Measurements from ENCODE around the gene CD320. TPM values are rescaled to one million over a fixed set of nuclear protein-coding genes. Genes with fewer than 3 reads are reported as not detected.

The CD320 gene
- total RNA-seq, 1 experiment from 2014 or later: 42.9 TPM

GRCh38 chr19:8334458-8335342, 26.5 kb upstream of the CD320 start:
- peak; percentile 66 to 83 for DNase-seq
- peaks cover 17% of the 10 kb centered on the region for H3F3A ChIP-seq (ENCODE audit: insufficient read depth, low read depth)
- H3K27ac ChIP-seq: no peak overlapping the region
- no peaks in the 10 kb centered on the region for H3K9me3 ChIP-seq (ENCODE audit: insufficient read depth, low read depth)
- intact Hi-C loops (cut with micrococcal nuclease; ENCODE audit: unreplicated experiment): no loop called here
- H3K36me3 ChIP-seq (ENCODE audit: low read depth): no peaks in the 10 kb centered on the region
- no peak for TF ChIP-seq CTCF (conservative IDR thresholded peaks at IDR 0.05)
- no peak for TF ChIP-seq EZH2 (IDR thresholded peaks at IDR 0.05; ENCODE audit: low read depth)
- ChIA-PET POLR2A (ENCODE audit: unreplicated experiment) (interaction anchor here (0.6 to 0.7 kb wide), 4 partner anchors 13 to 179 kb away, joined by 3 to 5 read pairs (median 3); partner anchors contain the start of genes MARCHF2, NDUFA7, RPS28 and ZNF414), CTCF (interaction anchor here (0.5 to 0.8 kb wide), 5 partner anchors 55 to 1295 kb away, joined by 3 to 7 read pairs (median 3); partner anchors contain the start of genes RAB11B and TIMM44)
- H4K20me1 ChIP-seq (ENCODE audit: insufficient read depth): no peaks in the 10 kb centered on the region
- peak overlapping the region; percentile 58; the same call in 1 of the 2 replicates for H2AFZ ChIP-seq
- H3K27me3 ChIP-seq (ENCODE audit: insufficient read depth, low read depth): no peaks in the 10 kb centered on the region
- H3K9me2 ChIP-seq (ENCODE audit: insufficient read depth): no peaks in the 10 kb centered on the region
- H3K4me3 ChIP-seq: peak overlapping the region; percentile 66; the same call in 1 of the 2 replicates
- peak overlapping the region; percentile 70 for H3K4me2 ChIP-seq
- H3K79me2 ChIP-seq (ENCODE audit: low read depth): no peaks in the 10 kb centered on the region
- no TSS peak for BruUV-seq (replicated peaks)
- H3K4me1 ChIP-seq (replicated peaks; ENCODE audit: insufficient read depth): no peaks in the 10 kb centered on the region

- Histone ChIP-seq H3K4me1 (replicated peaks; ENCODE audit: insufficient read depth) (no peaks in the 10 kb centered on the region), H3K79me2 (ENCODE audit: low read depth) (no peaks in the 10 kb centered on the region), H3K9me2 (ENCODE audit: insufficient read depth) (no peaks in the 10 kb centered on the region), H3K4me2 (no peak overlapping the region), H4K20me1 (ENCODE audit: insufficient read depth) (no peaks in the 10 kb centered on the region), H3K4me3 (no peak overlapping the region), H3F3A (ENCODE audit: insufficient read depth, low read depth) (peaks cover 19% of the 10 kb centered on the region), H3K36me3 (ENCODE audit: low read depth) (no peaks in the 10 kb centered on the region), H3K27me3 (ENCODE audit: insufficient read depth, low read depth) (no peaks in the 10 kb centered on the region), H3K9me3 (ENCODE audit: insufficient read depth, low read depth) (no peaks in the 10 kb centered on the region), H3K27ac (no peak overlapping the region), H2AFZ (no peak overlapping the region)
- ChIA-PET CTCF (interaction anchor here (0.7 kb wide), 1 partner anchor 331 kb away, joined by 3 read pairs; no protein-coding TSS in a partner anchor), POLR2A (ENCODE audit: unreplicated experiment) (interaction anchor here (0.6 to 0.7 kb wide), 2 partner anchors 79 to 180 kb away, joined by 3 read pairs; partner anchors contain the start of genes MARCHF2 and ZNF414)
- TF ChIP-seq EZH2 (IDR thresholded peaks at IDR 0.05; ENCODE audit: low read depth) (no peak), CTCF (conservative IDR thresholded peaks at IDR 0.05) (no peak)
- BruUV-seq (replicated peaks): no TSS peak
- intact Hi-C loops (cut with micrococcal nuclease; ENCODE audit: unreplicated experiment): no loop called here
- no peak for DNase-seq
Measured at GRCh38 chr19:8333767-8334457, 25.8 kb upstream of the CD320 start.

- no TSS peak for BruUV-seq (replicated peaks)
- Histone ChIP-seq H2AFZ (no peak overlapping the region), H3K36me3 (ENCODE audit: low read depth) (no peaks in the 10 kb centered on the region), H3K27me3 (ENCODE audit: insufficient read depth, low read depth) (no peaks in the 10 kb centered on the region), H3K4me1 (replicated peaks; ENCODE audit: insufficient read depth) (no peaks in the 10 kb centered on the region), H3F3A (ENCODE audit: insufficient read depth, low read depth) (peaks cover 17% of the 10 kb centered on the region; the same call in 1 of the 2 replicates), H3K27ac (no peak overlapping the region), H3K79me2 (ENCODE audit: low read depth) (no peaks in the 10 kb centered on the region), H3K9me3 (ENCODE audit: insufficient read depth, low read depth) (no peaks in the 10 kb centered on the region), H3K4me2 (no peak overlapping the region), H4K20me1 (ENCODE audit: insufficient read depth) (no peaks in the 10 kb centered on the region), H3K9me2 (ENCODE audit: insufficient read depth) (no peaks in the 10 kb centered on the region), H3K4me3 (no peak overlapping the region)
- peak in 1 of 2 experiments; percentile 1 for DNase-seq
- POLR2A ChIA-PET (ENCODE audit: unreplicated experiment): no interaction called here
- TF ChIP-seq CTCF (conservative IDR thresholded peaks at IDR 0.05) (no peak), EZH2 (IDR thresholded peaks at IDR 0.05; ENCODE audit: low read depth) (no peak)
- intact Hi-C loops (cut with micrococcal nuclease; ENCODE audit: unreplicated experiment): no loop called here
- CTCF ChIA-PET: no interaction called here
Measured at GRCh38 chr19:8332976-8333766, 25.0 kb upstream of the CD320 start.
